Activated B cell treated with CpG ODN at 0.5 μM for 24 hours (primary cell): ENCODE results near the gene CYP20A1. TPM values are rescaled to one million over a fixed set of nuclear protein-coding genes. Genes with fewer than 3 reads are reported as not detected.

Experiments
- ATAC-seq: fragments of 200-7000 bp; cut with Tn5 transposase; one replicate; pipeline ENCODE4 v1.10.0; 2021; ENCODE audit warnings: low read depth, mild to moderate bottlenecking, moderate library complexity
- CTCF ChIA-PET: fragments of 350-600 bp; sonication (Branson Sonifier 250); formaldehyde crosslinking; loops from one replicate; lab custom pipeline; 2021; ENCODE audit warnings: antibody characterized with exemption; lab: Charles Lee
- POLR2A ChIA-PET: fragments of 350-600 bp; sonication (Branson Sonifier 250); formaldehyde crosslinking; loops from one replicate; lab custom pipeline; 2021; ENCODE audit warnings: antibody characterized with exemption; lab: Charles Lee
- DNase-seq: peaks from one replicate; pipeline ENCODE4 v3.0.0; 2022
- H3K27ac Mint-ChIP-seq: one replicate; pipeline ENCODE4 v1.8.0; 2020; ENCODE audit warnings: mixed read lengths
- H3K27me3 Mint-ChIP-seq: one replicate; pipeline ENCODE4 v1.8.0; 2021; ENCODE audit warnings: mixed read lengths
- H3K36me3 Mint-ChIP-seq: one replicate; pipeline ENCODE4 v1.8.0; 2021; ENCODE audit warnings: low read depth, mixed read lengths
- H3K4me1 Mint-ChIP-seq: one replicate; pipeline ENCODE4 v1.8.0; 2021; ENCODE audit warnings: mixed read lengths
- H3K4me3 Mint-ChIP-seq: one replicate; pipeline ENCODE4 v1.8.0; 2020; ENCODE audit warnings: mild to moderate bottlenecking, mixed read lengths
- H3K9me3 Mint-ChIP-seq: one replicate; pipeline ENCODE4 v1.8.0; 2020; ENCODE audit warnings: mixed read lengths
- intact Hi-C: fragments of 100-400 bp; cut with micrococcal nuclease; formaldehyde crosslinking; loops from one replicate; pipeline ENCODE4 v1.15.1; 2024
- total RNA-seq: library from RNA; stranded (reverse); gene quantifications from 2 replicates; pipeline ENCODE4 v1.2.3, GENCODE V29; 2022
- TF ChIP-seq, protein P1 (sequence below): fragments of 200-600 bp; IDR thresholded peaks from one replicate; pipeline ENCODE4 v1.8.0; 2022; ENCODE audit warnings: antibody characterized with exemption, mild to moderate bottlenecking

The CYP20A1 gene
- total RNA-seq, 1 donor from 2014 or later = 32.2 TPM

DNA sequence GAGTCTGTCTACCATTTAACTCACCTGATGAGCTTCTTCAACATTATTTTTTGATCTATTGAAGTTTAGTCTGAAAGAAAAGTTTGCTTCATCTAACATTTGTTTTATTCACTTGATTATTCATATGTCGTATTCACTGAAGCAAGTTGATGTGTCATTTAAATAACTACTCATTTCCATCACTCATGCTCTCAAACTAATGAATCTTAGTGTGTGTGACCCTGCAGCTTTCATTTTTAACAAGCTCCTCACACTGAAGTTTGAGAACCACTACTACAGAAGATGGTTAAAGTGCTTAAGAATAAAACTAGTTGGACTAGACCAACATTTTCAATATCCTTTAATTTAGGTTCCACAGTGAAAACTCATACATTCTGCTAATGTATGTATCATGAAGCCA is 87.5 kb downstream of the CYP20A1 start:
- no peak for DNase-seq
- POLR2A ChIA-PET = interaction anchor here (0.6 to 0.8 kb wide), 2 partner anchors 16 to 479 kb away, joined by 3 read pairs; no protein-coding TSS in a partner anchor
- H3K27ac Mint-ChIP-seq = no peak overlapping the region

DNA sequence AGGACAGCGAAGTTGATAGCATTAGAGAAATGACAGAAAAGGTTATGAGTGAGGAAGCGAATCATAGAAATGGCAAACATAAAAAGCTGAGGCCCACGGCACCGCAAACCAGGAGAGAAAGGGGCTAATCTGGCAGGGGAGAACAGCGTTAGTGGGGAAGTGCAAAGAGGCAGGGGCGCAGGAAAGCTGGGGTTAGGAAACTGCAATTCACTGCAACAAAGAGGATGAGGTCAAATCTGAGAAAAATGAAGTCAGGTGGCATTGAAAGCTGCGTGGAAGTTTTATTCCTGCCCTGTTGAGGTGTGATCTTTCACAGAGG is 88.7 kb downstream of the CYP20A1 start:
- TF ChIP-seq, protein P1, sequence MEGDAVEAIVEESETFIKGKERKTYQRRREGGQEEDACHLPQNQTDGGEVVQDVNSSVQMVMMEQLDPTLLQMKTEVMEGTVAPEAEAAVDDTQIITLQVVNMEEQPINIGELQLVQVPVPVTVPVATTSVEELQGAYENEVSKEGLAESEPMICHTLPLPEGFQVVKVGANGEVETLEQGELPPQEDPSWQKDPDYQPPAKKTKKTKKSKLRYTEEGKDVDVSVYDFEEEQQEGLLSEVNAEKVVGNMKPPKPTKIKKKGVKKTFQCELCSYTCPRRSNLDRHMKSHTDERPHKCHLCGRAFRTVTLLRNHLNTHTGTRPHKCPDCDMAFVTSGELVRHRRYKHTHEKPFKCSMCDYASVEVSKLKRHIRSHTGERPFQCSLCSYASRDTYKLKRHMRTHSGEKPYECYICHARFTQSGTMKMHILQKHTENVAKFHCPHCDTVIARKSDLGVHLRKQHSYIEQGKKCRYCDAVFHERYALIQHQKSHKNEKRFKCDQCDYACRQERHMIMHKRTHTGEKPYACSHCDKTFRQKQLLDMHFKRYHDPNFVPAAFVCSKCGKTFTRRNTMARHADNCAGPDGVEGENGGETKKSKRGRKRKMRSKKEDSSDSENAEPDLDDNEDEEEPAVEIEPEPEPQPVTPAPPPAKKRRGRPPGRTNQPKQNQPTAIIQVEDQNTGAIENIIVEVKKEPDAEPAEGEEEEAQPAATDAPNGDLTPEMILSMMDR = no peak
- peak overlapping the region; percentile 76 for H3K27ac Mint-ChIP-seq
- POLR2A ChIA-PET = interaction anchor here (1.7 kb wide), 1 partner anchor 88 kb away, joined by 10 read pairs; the partner anchor contains the start of gene CYP20A1
- no peaks in the 10 kb centered on the region for H3K9me3 Mint-ChIP-seq
- CTCF ChIA-PET = no interaction called here
- no peak for ATAC-seq
- intact Hi-C loops = loop anchor here (10.0 kb wide), 1 partner anchor 413 kb away; the partner anchor contains the start of genes CARF and WDR12
- H3K4me1 Mint-ChIP-seq = peaks cover 15% of the 10 kb centered on the region
- peak overlapping the region; percentile 86 for H3K4me3 Mint-ChIP-seq
- H3K36me3 Mint-ChIP-seq = peaks cover 6% of the 10 kb centered on the region
- DNase-seq = no peak
- no peaks in the 10 kb centered on the region for H3K27me3 Mint-ChIP-seq

More for the DNA sequence above, 87.5 kb downstream of the CYP20A1 start:
- TF ChIP-seq, protein P1 = no peak
- intact Hi-C loops = loop anchor here (10.0 kb wide), 1 partner anchor 412 kb away; the partner anchor contains the start of genes CARF and WDR12
- H3K36me3 Mint-ChIP-seq = peaks cover 6% of the 10 kb centered on the region
- H3K9me3 Mint-ChIP-seq = no peaks in the 10 kb centered on the region
- H3K4me1 Mint-ChIP-seq = peaks cover 15% of the 10 kb centered on the region
- H3K4me3 Mint-ChIP-seq = no peak overlapping the region
- CTCF ChIA-PET = no interaction called here
- ATAC-seq = no peak
- H3K27me3 Mint-ChIP-seq = no peaks in the 10 kb centered on the region

DNA sequence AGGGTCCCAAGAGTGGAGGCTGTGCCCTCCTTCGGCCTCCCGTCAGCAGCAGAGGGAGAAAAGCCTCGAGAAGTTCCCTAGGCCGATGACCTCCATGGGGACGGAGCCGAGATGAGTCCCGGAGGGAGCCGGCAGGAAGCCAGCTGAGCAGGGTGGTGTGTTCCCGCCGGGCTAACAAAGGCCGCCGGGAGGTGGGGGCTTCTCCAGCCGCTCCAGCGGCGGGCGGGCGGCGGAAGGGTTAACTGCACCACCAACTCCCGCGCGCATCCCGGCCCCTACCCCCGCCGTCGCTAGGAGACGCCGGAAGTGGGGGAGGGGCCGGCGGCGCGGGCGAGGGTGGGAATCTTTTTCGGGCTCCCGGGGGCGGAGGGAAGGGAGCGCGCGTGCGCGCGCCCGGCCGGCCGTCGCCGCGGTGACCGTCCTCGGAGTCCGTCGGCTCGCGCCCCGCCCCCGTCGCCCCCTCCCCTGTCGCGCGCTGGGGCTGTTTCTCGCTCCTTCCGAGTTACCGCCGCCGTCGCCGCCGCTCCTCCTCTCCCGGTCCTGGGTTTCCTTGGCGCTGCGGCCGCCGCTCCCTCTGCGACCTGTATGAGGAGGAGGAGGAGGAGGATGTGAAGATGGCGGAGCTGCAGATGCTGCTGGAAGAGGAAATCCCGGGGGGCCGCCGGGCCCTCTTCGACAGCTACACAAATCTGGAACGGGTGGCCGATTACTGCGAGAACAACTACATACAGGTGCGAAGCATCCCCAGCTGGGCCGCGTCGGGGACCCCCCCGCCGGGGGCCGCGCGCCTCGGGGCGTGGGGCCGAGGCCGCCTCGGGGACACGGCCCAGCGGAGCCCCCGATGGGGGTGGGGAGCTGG is 89.3 kb downstream of the CYP20A1 start, which contains the start of gene ABI2:
ABI2 (plus strand) TSS at position 494 of the 859 bp plus-strand sequence; CDS start at position 615, 121 bp downstream.
- TF ChIP-seq, protein P1 = no peak
- Mint-ChIP-seq H3K9me3 (no peaks in the 10 kb centered on the region), H3K4me3 (peak within 1 kb of the TSS; percentile 90), H3K27ac (peak within 1 kb of the TSS; percentile 76), H3K36me3 (peaks cover 6% of the 10 kb centered on the region), H3K4me1 (peaks cover 15% of the 10 kb centered on the region), H3K27me3 (no peaks in the 10 kb centered on the region)
- ChIA-PET POLR2A (interaction anchor here (1.7 kb wide), 1 partner anchor 89 kb away, joined by 10 read pairs; the partner anchor contains the start of gene CYP20A1), CTCF (no interaction called here)
- intact Hi-C loops = loop anchor here (1.0 to 10.0 kb wide), 3 partner anchors 90 to 413 kb away; partner anchors contain the start of genes CARF, NBEAL1 and WDR12
- DNase-seq (peak; percentile 65), ATAC-seq (peak; percentile 67)

DNA sequence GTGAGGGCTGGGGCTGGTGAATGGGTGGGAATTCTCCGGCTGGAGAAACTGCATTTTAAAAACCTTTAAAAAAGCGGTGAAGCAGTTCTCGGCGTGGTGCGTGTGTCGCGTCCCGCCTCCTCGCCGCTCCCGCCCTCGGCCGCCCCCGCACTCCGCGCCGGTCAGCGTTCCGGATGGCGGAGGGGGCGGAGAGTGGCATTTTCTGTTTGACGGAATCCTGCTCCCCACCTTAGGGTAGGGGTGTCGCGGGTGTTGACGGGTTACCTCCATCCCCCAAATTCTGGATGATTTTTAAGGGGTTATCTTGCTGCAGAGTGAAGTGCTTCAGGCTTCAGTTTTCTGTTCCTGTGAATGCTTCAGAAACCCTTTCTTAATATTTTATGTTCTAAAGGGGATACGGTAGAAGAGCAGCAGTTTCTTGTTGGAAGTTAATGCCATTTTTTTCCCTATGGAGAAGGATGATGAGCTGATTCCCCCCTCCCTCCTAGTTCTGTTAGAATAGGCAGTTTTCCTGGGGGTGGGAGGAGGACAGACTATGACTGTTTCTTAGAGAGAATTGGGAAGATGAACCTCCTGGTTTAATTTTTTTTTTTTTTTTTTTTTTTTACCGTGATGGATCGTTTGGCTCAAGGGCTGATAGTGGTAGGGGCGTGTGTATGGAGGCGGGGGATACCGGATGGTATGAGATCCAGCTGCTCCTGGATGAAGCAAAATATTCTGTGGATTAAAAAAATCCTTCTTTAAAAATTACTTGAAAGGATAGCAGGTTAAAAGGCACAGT is 90.1 kb downstream of the CYP20A1 start:
- H3K27ac Mint-ChIP-seq = peak overlapping the region; percentile 61
- peaks cover 15% of the 10 kb centered on the region for H3K4me1 Mint-ChIP-seq

More for the DNA sequence above, 90.1 kb downstream of the CYP20A1 start:
- H3K4me3 Mint-ChIP-seq = peak overlapping the region; percentile 90
- intact Hi-C loops = loop anchor here (1.0 to 10.0 kb wide), 3 partner anchors 91 to 414 kb away; partner anchors contain the start of genes CARF, NBEAL1 and WDR12
- CTCF ChIA-PET = no interaction called here
- POLR2A ChIA-PET = interaction anchor here (0.7 to 1.7 kb wide), 2 partner anchors 34 to 90 kb away, joined by 3 to 10 read pairs; partner anchors contain the start of gene CYP20A1
- ATAC-seq (peak; percentile 59), DNase-seq (peak; percentile 46)
- TF ChIP-seq, protein P1 = no peak
- no peaks in the 10 kb centered on the region for H3K9me3 Mint-ChIP-seq
- H3K27me3 Mint-ChIP-seq = no peaks in the 10 kb centered on the region
- H3K36me3 Mint-ChIP-seq = peaks cover 6% of the 10 kb centered on the region
